ENCODE results near the gene NME9. TPM values are rescaled to one million over a fixed set of nuclear protein-coding genes. Genes with fewer than 3 reads are reported as not detected.
"Not testable (repeated sequence)": the region's sequence is repeated elsewhere in the genome, so short reads cannot be mapped to it uniquely, and the experiment has no call there.

The NME9 gene
- polyA plus RNA-seq (2012; ENCODE audit: insufficient read depth, insufficient read length), result not detected

DNA sequence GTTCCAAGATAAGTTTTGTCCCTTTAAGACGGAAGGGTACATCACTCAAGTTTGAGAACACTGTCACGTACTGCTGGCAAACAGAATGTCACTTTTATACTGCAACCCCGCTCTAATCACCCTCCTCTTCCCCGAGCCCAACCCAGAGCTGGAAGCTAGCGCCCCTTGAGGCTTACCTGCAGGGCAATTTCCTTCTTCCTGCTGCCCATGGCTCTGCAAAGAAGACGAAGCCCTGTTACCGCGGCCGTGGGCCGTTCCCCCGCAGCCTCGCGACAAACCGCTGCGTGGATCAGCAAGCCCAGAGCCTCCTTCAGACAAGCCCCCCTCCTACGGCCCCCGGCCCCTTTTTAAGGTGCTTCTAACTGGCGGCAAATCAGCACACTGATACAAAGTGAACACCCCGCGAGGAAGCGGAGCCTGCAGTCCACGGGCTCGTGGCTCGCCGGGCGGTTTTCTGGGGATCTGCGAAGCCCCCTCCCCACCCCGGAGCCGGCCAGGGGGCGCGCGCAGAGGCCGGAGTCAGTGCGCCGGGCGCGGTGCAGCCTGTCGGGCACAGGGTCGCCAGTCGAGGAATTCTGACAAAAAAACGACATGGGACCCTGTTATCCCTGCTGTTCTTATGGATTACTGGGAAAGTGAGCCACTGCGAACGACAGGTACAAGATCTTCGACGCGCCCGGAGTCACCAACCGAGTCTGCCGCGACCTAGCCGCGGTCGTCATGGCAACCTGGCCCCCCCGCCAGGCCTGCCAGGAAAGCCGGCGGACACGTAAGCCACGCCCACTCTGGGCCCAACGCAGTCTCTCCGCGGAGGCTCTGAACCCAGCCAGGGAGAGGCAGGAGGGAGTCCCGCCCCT, at the start of gene NME9:
Gene NME9, minus strand, starts transcription at position 725 of the 857 bp plus-strand sequence. Its CDS starts 516 bp downstream, at position 209.
- DNase-seq (ENCODE audit: low read depth, low spot score), result peak; percentile 90

DNA sequence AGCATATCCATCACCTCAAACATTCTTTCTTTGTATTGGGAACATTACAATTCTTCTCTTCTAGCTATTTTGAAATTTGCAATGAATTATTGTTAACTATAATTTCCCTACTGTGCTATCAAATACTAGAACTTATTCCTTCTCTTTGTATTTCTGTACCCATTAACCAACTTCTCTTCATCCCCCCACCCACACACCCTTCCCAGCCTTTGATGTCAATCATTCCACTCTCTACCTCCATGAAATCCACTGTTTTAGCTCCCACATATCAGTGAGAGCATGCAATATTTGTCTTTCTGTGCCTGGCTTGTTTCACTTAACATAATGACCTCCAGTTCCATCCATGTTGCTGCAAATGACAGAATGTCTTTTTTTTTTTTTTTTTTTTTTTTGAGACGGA, 49.3 kb upstream of the NME9 start:
- no peak for DNase-seq (ENCODE audit: low read depth, low spot score)

More for the DNA sequence above, at the start of gene NME9:
- peak within 1 kb of the TSS; percentile 66 for H3K4me3 ChIP-seq (ENCODE audit: low read length)

GRCh38 chr3:138378331-138378730, 48.7 kb upstream of the NME9 start:
- DNase-seq (ENCODE audit: low read depth, low spot score), result no peak
- no peak overlapping the region for H3K4me3 ChIP-seq (ENCODE audit: low read length)

More for the DNA sequence above, 49.3 kb upstream of the NME9 start:
- H3K4me3 ChIP-seq (ENCODE audit: low read length), result no peak overlapping the region

GRCh38 chr3:138377804-138378203, 48.2 kb upstream of the NME9 start:
- DNase-seq (ENCODE audit: low read depth, low spot score), result no peak
- no peak overlapping the region for H3K4me3 ChIP-seq (ENCODE audit: low read length)

DNA sequence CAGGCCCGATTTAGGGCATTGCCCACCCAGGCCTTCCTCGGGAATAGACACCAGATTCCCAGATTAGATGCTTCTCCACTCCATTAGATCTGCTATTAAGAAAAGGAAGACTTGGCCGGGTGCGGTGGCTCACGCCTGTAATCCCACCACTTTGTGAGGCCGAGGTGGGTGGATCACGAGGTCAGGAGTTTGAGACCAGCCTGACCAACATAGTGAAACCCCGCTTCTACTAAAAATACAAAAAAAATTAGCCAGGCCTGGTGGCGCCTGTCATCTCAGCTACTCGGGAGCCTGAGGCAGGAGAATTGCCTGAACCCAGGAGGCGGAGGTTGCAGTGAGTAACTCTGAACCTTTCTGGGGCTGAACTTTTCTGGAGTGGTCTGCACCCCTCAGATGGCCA, 47.6 kb upstream of the NME9 start:
- DNase-seq (ENCODE audit: low read depth, low spot score); H3K4me3 ChIP-seq (ENCODE audit: low read length): not testable (repeated sequence)

GRCh38 chr3:138376663-138377062, 47.0 kb upstream of the NME9 start:
- H3K4me3 ChIP-seq (ENCODE audit: low read length), result no peak overlapping the region
- DNase-seq (ENCODE audit: low read depth, low spot score), result no peak

DNA sequence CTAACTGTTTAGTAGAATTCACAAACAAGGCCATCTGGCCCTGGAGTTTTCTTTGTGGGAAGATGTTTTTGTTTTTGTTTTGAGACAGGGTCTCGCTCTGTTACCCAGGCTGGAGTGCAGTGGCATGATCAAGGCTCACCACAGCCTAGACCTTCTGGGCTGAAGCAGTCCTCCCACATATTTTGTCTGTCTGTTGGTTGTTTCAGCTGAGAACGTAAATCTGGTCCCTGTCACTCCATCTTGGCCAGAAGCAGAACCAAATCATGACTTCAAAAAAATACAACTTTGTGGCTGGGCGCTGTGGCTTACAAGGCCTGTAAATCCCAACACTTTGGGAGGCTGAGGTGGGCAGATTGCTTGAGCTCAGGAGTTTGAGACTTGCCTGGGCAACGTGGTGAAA, 45.8 kb upstream of the NME9 start:
- no peak for DNase-seq (ENCODE audit: low read depth, low spot score)
- no peak overlapping the region for H3K4me3 ChIP-seq (ENCODE audit: low read length)

DNA sequence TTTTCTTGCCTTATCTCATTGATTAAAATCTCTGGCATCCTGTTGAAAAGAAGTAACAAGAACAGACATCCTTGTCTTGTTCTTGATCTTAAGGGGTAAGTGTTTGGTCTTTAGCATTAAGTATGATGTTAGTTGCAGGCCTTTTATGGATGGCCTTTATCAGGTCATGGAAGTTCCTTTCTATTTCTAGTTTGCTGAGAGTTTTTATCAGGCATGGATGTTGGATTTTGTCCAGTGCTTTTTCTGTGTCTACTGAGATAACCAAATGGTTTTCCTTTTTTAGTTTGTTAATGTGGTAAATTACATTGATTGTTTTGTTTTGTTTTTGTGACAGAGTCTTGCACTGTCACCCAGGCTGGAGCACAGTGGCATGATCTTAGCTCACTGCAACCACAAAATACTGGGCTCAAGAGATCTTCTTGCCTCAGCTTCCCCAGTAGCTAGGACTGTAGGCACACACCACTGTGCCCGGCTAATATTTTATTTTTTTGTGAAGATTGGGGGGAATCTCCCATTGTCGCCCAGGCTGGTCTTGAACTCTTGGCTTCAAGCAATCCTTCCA, 45.0 kb upstream of the NME9 start:
- DNase-seq (ENCODE audit: low read depth, low spot score), result no peak

GRCh38 chr3:138373736-138374094, 44.1 kb upstream of the NME9 start:
- no peak for DNase-seq (ENCODE audit: low read depth, low spot score)
- H3K4me3 ChIP-seq (ENCODE audit: low read length), result no peak overlapping the region

More for the DNA sequence above, 45.0 kb upstream of the NME9 start:
- H3K4me3 ChIP-seq (ENCODE audit: low read length), result no peak overlapping the region

DNA sequence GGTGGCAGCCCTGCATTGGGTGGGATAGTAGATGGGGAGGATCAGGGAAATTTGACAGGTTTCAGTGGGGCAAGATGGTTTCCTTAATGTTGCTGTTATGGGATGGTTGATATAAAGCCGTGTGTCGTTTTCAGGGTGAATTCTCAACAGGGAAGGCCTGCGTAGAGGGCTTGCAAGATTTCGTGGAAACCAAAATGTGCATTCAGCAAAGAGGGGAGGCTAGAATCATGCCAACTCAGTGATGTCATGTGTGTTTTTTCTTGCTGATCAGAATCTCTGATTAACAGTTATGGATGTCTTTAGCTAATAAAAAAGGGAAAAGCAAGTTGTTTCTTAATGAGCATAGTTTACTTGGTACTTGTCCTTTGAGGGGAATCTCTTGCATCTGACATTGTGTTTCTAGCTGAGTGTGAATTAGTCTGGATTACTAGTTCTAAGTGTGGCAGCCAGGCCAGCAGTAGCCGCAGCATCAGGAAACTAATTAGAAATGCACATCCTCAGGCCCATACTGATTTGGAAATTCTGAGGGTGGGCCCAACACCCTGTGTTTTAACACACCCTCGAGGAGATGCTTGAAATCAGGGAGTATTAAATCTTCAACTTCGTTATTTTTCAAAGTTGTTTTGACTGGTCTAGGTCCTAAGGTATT, 43.6 kb upstream of the NME9 start:
- H3K4me3 ChIP-seq (ENCODE audit: low read length), result no peak overlapping the region
- DNase-seq (ENCODE audit: low read depth, low spot score), result no peak

DNA sequence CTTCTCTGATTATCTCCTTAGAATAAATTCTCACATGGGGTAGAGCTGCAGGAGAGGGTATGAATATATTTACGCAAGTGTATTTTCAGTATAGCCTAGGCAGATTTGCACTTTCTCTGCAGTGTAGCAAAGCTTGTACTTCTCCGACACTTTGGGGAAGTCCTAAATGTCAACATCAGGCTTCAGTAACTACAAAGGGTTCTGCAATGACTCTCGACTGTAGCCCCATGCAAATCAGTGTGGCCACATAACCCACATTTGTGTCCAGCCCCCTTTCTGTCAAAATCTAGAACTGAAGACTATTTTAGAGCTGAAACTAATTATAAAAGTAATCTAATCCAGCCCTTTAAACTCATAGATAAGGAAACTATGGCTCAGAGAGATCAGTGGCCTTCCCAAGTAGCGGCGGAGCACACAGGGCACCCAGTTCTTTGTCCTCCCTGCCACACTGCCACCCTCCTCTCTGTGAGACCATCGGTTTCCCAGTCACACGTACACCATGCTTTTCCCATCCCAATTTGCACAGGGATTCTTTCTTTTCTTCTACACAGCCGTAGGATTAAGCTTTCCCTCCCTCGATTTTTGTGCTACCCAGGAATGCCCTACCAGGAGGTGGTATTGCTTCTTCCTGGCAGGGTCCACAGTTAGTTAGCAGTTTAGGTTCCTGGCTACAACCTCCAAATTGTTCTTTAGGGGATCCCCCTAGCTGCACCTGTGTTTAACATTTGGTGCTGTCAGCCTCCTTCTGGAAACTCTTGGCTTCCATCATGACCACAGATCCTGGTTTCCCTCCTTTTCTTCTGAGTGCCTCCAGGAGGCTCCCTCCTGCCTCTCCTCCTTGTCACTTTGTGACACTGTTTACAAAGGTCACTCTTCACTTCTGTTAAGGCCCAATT, 41.7 kb upstream of the NME9 start:
- DNase-seq (ENCODE audit: low read depth, low spot score), result no peak
- no peak overlapping the region for H3K4me3 ChIP-seq (ENCODE audit: low read length)

DNA sequence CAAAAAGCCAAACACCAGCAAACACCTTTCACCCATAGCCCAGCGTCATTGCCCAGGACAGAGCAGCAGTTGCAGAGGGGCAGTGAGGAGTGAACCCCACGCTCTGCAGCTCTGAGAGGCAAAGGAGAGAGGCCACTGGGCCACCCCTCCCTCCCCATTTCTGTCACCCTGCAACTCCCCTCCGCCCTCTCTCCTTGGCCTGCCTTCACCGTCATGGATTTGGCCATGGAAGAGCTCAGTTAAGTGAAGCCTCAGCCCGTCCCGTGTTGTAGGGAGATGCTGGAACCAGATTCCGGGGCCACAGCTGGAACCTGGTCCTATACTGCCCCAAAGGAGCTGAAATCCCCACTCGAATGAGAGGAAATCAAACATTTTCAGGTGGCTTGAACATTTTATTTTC, 40.7 kb upstream of the NME9 start:
- no peak overlapping the region for H3K4me3 ChIP-seq (ENCODE audit: low read length)
- DNase-seq (ENCODE audit: low read depth, low spot score), result no peak

DNA sequence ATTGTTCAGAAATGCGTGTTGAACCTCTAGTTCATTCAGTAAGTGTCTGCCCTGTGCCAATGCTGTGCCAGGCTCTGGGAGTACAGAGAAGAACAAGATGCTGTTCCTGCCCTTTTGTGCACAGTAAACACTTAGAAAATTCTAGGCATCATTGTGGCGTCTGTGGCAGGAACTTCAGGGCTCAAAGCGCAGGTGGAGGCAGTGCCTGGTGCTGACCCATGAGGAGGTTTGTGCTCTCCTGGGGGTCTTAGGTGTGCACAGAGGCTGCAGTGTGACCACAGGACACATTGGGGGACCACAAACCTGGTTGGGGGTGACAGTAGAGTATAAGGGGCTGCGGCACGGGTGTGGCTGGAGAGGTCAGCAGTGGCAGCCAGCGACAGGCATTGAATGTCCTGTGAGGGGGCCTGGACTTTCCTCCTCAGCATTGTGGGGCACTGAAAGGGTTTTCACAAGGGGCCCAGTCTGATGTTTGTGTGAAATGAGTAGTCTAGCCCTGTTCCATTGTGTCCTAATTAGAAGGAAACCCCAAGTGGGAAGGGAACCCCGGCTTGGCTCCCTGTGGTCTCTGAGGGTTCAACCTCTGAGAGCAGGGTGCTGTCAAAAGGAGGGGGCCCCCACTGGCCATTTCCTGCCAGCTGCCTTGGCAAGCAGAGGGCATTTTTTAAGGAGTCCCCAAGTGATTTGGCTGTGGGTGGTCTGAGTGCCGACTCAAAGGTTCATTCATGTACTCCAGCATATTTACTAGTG, 39.7 kb upstream of the NME9 start:
- no peak for DNase-seq (ENCODE audit: low read depth, low spot score)
- no peak overlapping the region for H3K4me3 ChIP-seq (ENCODE audit: low read length)

DNA sequence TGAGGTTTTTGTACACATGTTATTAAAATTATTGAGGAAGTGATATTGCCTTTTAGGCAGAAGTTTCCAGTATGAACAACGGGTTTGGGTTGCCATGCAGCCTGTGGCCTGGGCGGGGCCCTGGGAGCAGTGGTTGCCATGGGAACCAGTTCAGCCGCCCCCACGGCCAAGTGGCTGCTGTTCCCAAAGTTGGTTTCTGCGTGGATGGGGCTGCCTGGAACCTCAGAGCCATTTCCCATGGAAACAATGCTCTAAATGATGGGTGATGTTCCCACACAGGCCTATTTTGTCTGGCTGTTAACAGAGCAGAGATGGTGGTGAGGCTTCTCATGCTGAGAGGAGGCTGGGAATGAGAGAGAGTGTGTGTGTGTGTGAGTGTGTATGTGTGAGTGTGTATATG, 38.3 kb upstream of the NME9 start:
- no peak for DNase-seq (ENCODE audit: low read depth, low spot score)
- no peak overlapping the region for H3K4me3 ChIP-seq (ENCODE audit: low read length)

DNA sequence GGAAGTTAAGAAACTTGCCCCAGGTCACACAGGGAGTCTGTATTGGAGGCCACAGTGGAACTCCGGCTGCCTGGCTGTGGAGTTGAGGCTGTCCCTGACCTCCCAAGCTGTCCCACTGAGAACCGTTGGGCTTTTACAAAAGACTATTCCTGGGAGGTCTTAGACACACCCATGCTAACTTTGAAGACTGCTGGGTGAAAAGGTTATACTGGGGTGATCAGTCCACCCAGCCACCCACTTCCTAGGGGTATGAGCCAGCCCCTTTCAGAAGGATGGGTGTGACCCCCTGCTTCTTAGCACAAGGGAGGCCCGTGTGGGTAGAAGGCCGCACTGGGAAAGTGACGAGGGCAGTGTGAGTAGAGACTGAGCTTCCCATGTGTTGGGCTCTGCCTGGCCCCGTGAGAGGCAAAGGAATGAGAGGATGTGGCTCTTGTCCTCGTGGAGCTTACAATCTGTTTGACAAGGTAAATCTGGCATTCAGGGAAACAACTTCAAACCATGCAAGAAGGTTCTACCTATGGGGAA, 37.7 kb upstream of the NME9 start:
- H3K4me3 ChIP-seq (ENCODE audit: low read length), result no peak overlapping the region
- DNase-seq (ENCODE audit: low read depth, low spot score), result no peak

- H3K4me3 ChIP-seq (ENCODE audit: low read length), result no peak overlapping the region
- DNase-seq (ENCODE audit: low read depth, low spot score), result no peak
These were observed 36.5 kb upstream of the NME9 start for GRCh38 chr3:138366006-138366759.

- no peak for DNase-seq (ENCODE audit: low read depth, low spot score)
- H3K4me3 ChIP-seq (ENCODE audit: low read length), result no peak overlapping the region
These were observed 35.6 kb upstream of the NME9 start for GRCh38 chr3:138365253-138365555.

Data from Jurkat, Clone E6-1 (cell line).